Motor neuron (in vitro differentiated cells): ENCODE results near the gene HASPIN. TPM values are rescaled to one million over a fixed set of nuclear protein-coding genes. Genes with fewer than 3 reads are reported as not detected.
"Not testable (repeated sequence)": the region's sequence is repeated elsewhere in the genome, so short reads cannot be mapped to it uniquely, and the experiment has no call there.

Experiments used
- ATAC-seq, 8 experiments: fragments of 200-7000 bp; cut with Tn5 transposase; replicated peaks in 6 of 8; 2 replicates each; pipeline ENCODE4 v1.8.0; 2021; ENCODE audit warnings: mild to moderate bottlenecking in 8 of 8, moderate library complexity in 8 of 8
- H3K27ac ChIP-seq, 2 donors: fragments of 250-450 bp; sonication (Bioruptor Pico); 2 replicates each; pipeline ENCODE4 v1.9.0; 2021; ENCODE audit warnings: antibody characterized with exemption in 2 of 2, mild to moderate bottlenecking in 2 of 2, moderate library complexity in 1 of 2
- H3K4me1 ChIP-seq, 2 donors: fragments of 250-450 bp; sonication (Bioruptor Pico); replicated peaks in 1 of 2; 2 replicates each; pipeline ENCODE4 v1.6.1; 2021; ENCODE audit warnings: antibody characterized with exemption in 2 of 2, mild to moderate bottlenecking in 2 of 2, moderate library complexity in 1 of 2
- H3K4me3 ChIP-seq, 5 donors: fragments of 250-450 bp; sonication (Bioruptor Pico); 2 replicates each; pipeline ENCODE4 v1.9.0; 2021; ENCODE audit warnings: antibody characterized with exemption in 5 of 5, mild to moderate bottlenecking in 5 of 5, moderate library complexity in 4 of 5
- WGBS, 10 experiments: fragments of 450-650 bp; shearing (Covaris generic); methylation state at CpG; one replicate each; pipeline ENCODE4 v1.0.0; 2022; 5-methylcytosine and 5-hydroxymethylcytosine counted together
- in situ Hi-C, 9 experiments: fragments of 400-800 bp; cut with MboI; loops; one replicate each; pipeline ENCODE4 v1.15.0; 2021; ENCODE audit warnings: low sequenced_read_pairs in 9 of 9, low pct_unique_long_range_greater_than_20kb in 2 of 9; ENCODE audit not compliant: unreplicated experiment in 9 of 9
- total RNA-seq, 8 experiments: library from RNA; unstranded; fragments of 300-600 nt; gene quantifications; 2 replicates each; pipeline versions ENCODE4 v1.2.3 to v1.2.4, GENCODE V29; 2022

Gene HASPIN
- total RNA-seq, 8 experiments from 2014 or later: 0.43 to 8.5 (median 1.2) TPM

DNA sequence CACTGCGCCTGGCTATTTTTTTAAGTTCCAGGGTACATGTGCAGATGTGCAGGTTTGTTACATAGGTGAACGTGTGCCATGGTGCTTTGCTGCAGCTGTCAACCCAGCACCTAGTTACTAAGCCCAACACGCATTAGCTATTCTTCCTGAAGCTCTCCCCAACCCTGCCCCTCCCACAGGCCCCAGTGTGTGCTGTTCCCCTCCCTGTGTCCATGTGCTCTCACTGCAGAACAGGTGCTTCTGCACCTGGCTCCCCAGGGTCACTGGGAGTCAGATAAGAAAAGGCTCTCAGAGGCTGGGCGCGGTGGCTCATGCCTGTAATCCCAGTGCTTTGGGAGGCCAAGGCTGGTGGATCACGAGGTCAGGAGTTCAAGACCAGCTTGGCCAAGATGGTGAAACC is 6.2 kb downstream of the HASPIN start:
- ATAC-seq: no peak
- Histone ChIP-seq H3K27ac (no peak overlapping the region), H3K4me3 (no peak overlapping the region), H3K4me1 (peaks cover 0 to 10% of the 10 kb centered on the region in 2 donors)
- in situ Hi-C loops: loop anchor here in 1 of 9 experiments (10.0 kb wide), 1 partner anchor 65 kb away; no protein-coding TSS in a partner anchor
- WGBS, 10 experiments: 84 to 100% (median 100%) methylated on average over 1 to 4 of the region's 6 CpGs; no CpG with 5 or more reads in 5 of the 10 experiments

DNA sequence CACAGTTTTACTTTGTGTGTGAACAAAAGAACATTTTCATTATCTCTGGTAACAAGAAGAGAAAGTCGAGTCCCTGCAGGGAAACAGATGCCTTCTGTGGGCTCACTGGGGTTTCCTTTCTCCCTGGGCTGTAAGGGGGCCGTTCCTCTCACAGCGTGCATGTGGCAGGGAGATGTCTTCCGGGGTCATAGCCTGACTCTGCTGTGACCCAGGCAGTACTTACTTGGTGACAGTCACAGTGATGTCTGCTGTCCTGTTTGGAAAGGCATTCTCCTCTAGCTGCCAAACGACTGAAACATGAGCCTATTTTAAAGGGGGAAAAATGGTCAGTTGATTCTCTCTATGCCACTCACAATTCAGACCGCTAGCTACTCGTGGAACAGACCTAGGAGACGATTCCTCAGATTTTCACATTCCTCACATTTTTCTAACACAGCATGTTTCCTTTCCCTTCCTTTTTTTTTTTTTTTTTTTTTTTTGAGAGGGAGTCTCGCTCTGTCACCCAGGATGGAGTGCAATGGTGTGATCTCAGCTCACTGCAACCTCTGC is 7.3 kb downstream of the HASPIN start:
- Histone ChIP-seq H3K4me3 (no peak overlapping the region), H3K27ac (no peak overlapping the region), H3K4me1 (peaks cover 0 to 7% of the 10 kb centered on the region in 2 donors)
- in situ Hi-C loops: loop anchor here in 1 of 9 experiments (10.0 kb wide), 1 partner anchor 64 kb away; no protein-coding TSS in a partner anchor
- no peak for ATAC-seq
- WGBS, 10 experiments: 40 to 100% (median 62%) methylated on average over 1 to 7 of the region's 9 CpGs; no CpG with 5 or more reads in 3 of the 10 experiments

DNA sequence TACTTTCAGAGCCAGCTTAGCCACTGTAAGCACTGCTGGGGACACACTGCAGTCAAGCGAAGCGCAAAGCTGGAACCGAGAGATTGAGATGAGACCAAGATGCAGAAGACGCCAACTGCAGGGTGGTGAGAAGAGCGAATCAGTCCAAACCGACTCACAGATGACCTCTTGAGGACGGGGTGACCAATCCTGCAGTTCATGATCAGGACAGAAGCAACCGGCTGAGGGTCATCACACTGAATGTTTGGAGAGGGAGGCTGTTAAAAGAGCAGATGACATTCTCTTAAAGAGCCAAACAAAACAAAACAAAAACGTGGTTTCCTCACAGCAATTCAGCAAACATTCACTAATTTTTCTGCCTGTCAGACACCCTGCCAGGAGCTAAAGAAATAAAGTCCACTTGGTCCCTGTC is 8.5 kb downstream of the HASPIN start:
- H3K4me3 ChIP-seq: no peak overlapping the region
- peaks cover 0 to 7% of the 10 kb centered on the region in 2 donors for H3K4me1 ChIP-seq
- no peak overlapping the region for H3K27ac ChIP-seq
- peak in 2 of 8 experiments; percentile 31 for ATAC-seq
- in situ Hi-C loops: loop anchor here in 1 of 9 experiments (10.0 kb wide), 1 partner anchor 63 kb away; no protein-coding TSS in a partner anchor
- WGBS, 10 experiments: 36 to 80% (median 56%) methylated on average over 2 to 8 of the region's 9 CpGs; no CpG with 5 or more reads in 4 of the 10 experiments

DNA sequence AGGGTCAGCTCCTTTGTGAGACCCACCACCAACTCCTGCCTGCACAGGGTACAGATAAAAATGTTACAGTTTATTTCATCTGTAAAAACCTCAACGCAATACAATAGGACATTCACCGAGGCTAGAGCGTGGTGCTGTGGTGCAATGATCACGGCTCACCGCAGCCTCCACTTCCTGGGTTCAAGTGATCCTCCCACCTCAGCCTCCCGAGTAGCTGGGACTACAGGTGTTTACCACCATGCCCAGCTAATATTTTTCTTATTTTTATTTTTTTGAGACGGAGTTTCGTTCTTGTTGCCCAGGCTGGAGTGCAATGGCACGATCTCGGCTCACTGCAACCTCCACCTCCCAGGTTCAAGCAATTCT is 11.2 kb downstream of the HASPIN start:
- not testable (repeated sequence) for ATAC-seq, H3K27ac ChIP-seq, H3K4me3 ChIP-seq
- in situ Hi-C loops: loop anchor here in 1 of 9 experiments (10.0 kb wide), 1 partner anchor 60 kb away; no protein-coding TSS in a partner anchor
- H3K4me1 ChIP-seq: peaks cover 0 to 15% of the 10 kb centered on the region in 2 donors
- WGBS, 10 experiments: 83 to 97% (median 92%) methylated on average over 2 to 6 of the region's 10 CpGs; no CpG with 5 or more reads in 3 of the 10 experiments

DNA sequence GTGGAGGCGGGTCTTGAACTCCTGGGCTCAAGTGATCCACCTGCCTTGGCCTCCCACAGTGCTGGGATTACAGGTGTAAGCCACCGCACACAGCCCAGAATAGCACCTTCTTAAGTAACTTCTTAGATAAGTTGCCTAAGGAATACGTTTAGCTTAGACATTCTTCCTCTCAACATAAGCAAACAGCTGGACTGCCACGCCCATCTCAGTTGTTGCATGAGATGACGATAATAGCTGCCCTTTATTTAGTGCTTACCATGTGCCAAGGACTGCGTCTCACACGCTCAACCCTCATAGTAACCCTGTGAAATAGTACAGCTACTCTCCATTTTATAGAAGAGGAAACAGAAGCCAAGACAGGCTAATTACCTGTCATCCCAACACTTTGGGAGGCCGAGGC is 11.8 kb downstream of the HASPIN start:
- in situ Hi-C loops: loop anchor here in 1 of 9 experiments (10.0 kb wide), 1 partner anchor 59 kb away; no protein-coding TSS in a partner anchor
- WGBS, 10 experiments: 39 to 88% (median 83%) methylated on average over 3 to 6 of the region's 8 CpGs; no CpG with 5 or more reads in 3 of the 10 experiments
- Histone ChIP-seq H3K27ac (no peak overlapping the region), H3K4me3 (no peak overlapping the region), H3K4me1 (peaks cover 0 to 15% of the 10 kb centered on the region in 2 donors)
- no peak for ATAC-seq

DNA sequence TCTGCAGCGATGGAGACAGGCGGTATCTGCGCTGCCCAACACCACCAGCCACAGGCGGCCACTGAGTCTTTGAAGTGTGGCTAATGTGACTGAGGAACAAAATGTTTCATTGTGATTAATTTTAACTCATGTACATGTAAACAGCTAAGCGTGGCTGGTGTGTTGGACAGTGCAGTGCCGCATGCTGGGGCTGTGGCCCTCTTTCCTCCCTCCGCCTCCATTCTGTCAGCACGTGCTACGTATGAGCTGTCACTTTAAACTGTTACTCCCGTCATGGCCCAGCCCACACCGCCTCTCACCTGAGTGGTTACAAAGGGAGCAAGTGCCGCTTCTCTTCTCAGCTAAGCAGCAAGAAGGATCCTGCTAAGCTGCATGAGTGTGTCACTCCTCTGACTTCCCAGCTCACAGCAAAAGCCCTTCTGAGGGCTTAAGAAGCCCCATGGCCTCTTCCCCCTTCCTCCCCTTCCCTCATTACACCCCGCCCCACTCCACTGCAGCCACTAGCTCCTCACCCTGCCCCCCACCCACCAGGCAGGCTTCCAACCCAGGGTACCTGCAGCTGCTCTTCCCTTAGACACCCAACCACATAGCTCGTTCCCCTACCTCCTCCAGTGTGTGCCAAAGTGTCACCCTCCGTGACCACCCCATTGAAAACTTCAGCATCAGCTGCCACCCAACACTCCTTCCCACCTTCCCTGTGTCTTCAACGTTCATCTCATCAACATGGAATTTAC is 15.0 kb downstream of the HASPIN start:
- peak in 7 of 8 experiments; percentile 9 to 73 (median 58) for ATAC-seq
- H3K4me1 ChIP-seq: peaks cover 0 to 8% of the 10 kb centered on the region in 2 donors
- no peak overlapping the region for H3K27ac ChIP-seq
- H3K4me3 ChIP-seq: no peak overlapping the region
- 20 to 62% (median 49%) methylated on average over 1 to 10 of the region's 16 CpGs; no CpG with 5 or more reads in 1 of the 10 experiments for WGBS, 10 experiments
- in situ Hi-C loops: loop anchor here in 1 of 9 experiments (10.0 kb wide), 1 partner anchor 56 kb away; no protein-coding TSS in a partner anchor

DNA sequence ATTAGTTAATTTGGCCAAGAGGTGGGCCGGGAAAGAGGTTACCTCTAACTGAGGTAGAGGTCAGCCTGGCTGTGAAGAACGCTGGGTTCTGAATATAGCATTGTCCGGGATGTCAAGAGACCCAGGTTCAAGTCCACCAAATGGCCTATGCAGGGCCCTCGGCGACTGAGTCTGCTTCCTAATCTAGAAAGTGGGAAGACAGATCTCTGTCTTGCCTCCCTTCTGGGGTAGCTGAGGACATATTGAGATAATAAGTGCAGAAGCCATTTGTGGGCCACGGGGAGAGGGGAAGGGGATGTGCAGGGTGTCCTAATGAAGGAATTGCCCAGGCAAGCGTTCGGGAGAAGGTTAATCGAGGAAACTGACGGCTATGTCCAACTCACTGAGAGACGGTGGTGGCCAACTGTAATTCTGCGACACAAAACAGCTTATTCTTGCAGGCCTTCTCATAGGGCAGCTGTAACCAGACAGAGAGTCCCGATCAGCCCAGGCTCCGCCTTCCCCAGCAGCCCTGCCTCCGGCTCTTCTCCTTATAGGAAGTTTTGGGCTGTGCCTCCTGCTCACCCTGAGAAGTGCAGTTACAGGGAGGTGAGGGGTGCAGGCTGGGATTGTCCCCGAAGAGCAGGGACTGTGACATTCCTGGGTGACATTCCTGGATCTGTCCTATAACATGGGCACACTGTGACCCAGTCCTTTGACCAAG is 15.9 kb downstream of the HASPIN start:
- Histone ChIP-seq H3K4me3 (no peak overlapping the region), H3K27ac (no peak overlapping the region), H3K4me1 (peaks cover 0 to 8% of the 10 kb centered on the region in 2 donors)
- 57 to 87% (median 80%) methylated on average over 1 to 10 of the region's 16 CpGs; no CpG with 5 or more reads in 2 of the 10 experiments for WGBS, 10 experiments
- no peak for ATAC-seq
- in situ Hi-C loops: loop anchor here in 1 of 9 experiments (10.0 kb wide), 1 partner anchor 55 kb away; no protein-coding TSS in a partner anchor

DNA sequence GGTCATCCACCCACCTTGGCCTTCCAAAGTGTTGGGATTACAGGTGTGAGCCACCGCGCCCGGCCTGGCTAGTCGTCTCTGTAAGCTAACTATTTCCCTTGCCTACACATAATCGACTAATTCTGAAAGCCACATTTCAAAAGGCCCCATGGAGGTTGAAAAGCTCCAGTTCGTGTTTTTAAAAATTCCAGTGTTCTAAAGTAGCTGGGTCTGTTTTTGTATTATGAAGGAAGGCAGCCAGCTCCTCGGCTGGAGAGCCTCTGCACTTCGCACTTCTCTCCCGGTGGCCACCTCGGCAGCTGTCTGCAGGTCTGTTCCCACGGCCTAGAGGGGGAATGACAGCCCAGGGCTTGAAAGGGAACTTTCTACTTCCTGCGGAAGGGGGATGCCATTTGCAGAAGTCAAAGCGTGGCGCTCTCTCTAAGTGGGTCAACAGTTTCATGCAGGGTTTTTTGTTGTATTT is 16.9 kb downstream of the HASPIN start:
- H3K4me3 ChIP-seq: no peak overlapping the region
- peaks cover 0 to 8% of the 10 kb centered on the region in 2 donors for H3K4me1 ChIP-seq
- no peak for ATAC-seq
- 49 to 100% (median 87%) methylated on average over 2 to 9 of the region's 14 CpGs; no CpG with 5 or more reads in 1 of the 10 experiments for WGBS, 10 experiments
- in situ Hi-C loops: no loop called here
- no peak overlapping the region for H3K27ac ChIP-seq

DNA sequence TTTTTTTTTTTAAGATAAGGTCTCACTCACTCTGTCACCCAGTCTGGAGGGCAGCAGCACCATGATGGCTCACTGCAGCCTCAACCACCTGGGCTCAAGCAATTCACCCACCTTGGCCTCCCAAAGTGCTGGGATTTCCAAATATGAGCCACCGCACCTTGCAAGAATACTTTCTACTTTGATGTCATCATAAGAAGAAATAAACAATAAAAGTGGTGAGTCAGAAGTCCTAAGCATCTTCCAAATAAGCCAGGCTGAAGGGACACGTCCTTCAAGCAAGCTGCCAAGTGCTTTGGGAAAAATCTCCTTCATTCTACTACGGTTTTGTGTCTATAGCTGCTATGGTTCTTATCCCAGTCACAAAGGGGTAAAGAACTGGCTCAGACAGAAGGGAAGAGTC is 20.3 kb downstream of the HASPIN start:
- Histone ChIP-seq H3K4me3 (no peak overlapping the region), H3K27ac (no peak overlapping the region), H3K4me1 (no peaks in the 10 kb centered on the region)
- 0 to 100% (median 54%) methylated on average over 1 to 3 of the region's 3 CpGs; no CpG with 5 or more reads in 2 of the 10 experiments for WGBS, 10 experiments
- in situ Hi-C loops: no loop called here
- ATAC-seq: no peak

DNA sequence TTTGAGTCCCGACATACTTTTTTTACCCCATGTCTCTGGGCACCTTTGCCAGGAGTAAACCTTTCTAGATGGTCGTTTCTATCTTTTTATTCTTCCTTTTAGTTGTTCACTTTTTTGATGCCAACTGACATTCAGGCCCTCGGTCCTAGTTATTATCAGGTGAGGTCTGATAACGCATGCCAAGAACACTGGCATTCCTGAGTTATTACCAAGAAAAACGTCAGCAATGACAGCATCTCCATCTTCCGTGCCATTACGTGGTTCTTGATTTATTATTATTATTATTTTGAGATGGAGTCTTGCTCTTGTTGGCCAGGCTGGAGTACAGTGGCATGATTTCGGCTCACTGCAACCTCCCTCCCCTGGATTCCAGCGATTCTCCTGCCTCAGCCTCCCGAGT is 21.4 kb downstream of the HASPIN start:
- no peaks in the 10 kb centered on the region for H3K4me1 ChIP-seq
- in situ Hi-C loops: no loop called here
- WGBS, 10 experiments: 58 to 100% (median 86%) methylated on average over 3 to 10 of the region's 10 CpGs; no CpG with 5 or more reads in 1 of the 10 experiments
- no peak overlapping the region for H3K27ac ChIP-seq
- no peak for ATAC-seq
- H3K4me3 ChIP-seq: no peak overlapping the region

DNA sequence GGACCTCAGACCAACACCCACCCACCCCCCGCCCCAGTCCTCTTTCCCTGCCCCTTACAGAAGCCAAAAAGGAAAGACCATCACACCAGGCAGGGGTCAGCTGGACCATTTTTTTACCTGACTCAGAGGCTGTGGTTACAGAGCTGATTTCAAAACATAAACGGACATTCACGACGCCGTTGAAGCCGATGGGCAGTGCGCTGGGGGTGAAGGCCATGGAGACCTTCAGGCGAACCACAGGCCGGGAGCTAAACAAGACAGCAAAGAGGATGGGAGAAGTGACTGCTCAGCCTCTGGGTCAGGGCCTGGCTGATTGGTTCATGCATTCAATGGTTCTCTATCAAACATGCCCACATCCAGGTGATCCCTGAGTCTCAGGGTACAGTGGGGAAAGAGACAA is 24.1 kb downstream of the HASPIN start:
- 79 to 100% (median 92%) methylated on average over 2 to 4 of the region's 9 CpGs; no CpG with 5 or more reads in 7 of the 10 experiments for WGBS, 10 experiments
- Histone ChIP-seq H3K27ac (no peak overlapping the region), H3K4me1 (no peaks in the 10 kb centered on the region), H3K4me3 (no peak overlapping the region)
- no peak for ATAC-seq
- in situ Hi-C loops: no loop called here

DNA sequence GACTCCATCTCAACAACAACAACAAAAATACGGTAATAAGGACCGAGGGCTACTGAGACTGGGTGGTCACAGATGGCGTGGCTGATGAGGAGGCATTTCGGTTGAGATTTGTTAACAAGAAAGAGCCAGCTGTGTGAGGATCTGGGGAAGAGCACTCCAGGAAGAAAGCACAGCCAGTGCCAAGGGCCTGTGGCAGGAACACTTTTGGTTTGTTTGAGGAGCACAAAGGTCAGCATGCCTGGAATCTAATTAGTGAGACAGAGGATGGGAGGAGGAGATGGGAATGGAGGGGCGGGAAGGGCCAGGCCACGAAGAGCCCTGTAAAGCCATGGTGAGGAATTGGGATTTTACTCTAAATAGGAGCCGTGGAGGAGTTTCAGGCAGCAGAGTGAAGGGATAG is 24.9 kb downstream of the HASPIN start:
- 60 to 100% (median 83%) methylated on average over 1 to 4 of the region's 7 CpGs; no CpG with 5 or more reads in 2 of the 10 experiments for WGBS, 10 experiments
- H3K4me1 ChIP-seq: no peaks in the 10 kb centered on the region
- H3K27ac ChIP-seq: no peak overlapping the region
- H3K4me3 ChIP-seq: no peak overlapping the region
- in situ Hi-C loops: no loop called here
- ATAC-seq: no peak
